ENCODE results near the gene PI4K2B.
"Not testable (repeated sequence)": the region's sequence is repeated elsewhere in the genome, so short reads cannot be mapped to it uniquely, and the experiment has no call there.

PI4K2B gene

GRCh38 chr4:25245181-25245580 lies 11.3 kb downstream of the PI4K2B start:
- no peak for DNase-seq

GRCh38 chr4:25246680-25247611 lies 13.1 kb downstream of the PI4K2B start:
- no peak for DNase-seq

- DNase-seq, result not testable (repeated sequence)
These were observed 15.0 kb downstream of the PI4K2B start for GRCh38 chr4:25248875-25249274.

GRCh38 chr4:25249494-25249893 lies 15.7 kb downstream of the PI4K2B start:
- DNase-seq, result not testable (repeated sequence)

- no peak for DNase-seq
These were observed 18.6 kb downstream of the PI4K2B start for GRCh38 chr4:25252230-25253070.

- DNase-seq, result no peak
These were observed 19.2 kb downstream of the PI4K2B start for GRCh38 chr4:25253071-25253445.

- not testable (repeated sequence) for DNase-seq
These were observed 20.0 kb downstream of the PI4K2B start for GRCh38 chr4:25253786-25254185.

- DNase-seq, result no peak
These were observed 25.2 kb downstream of the PI4K2B start for GRCh38 chr4:25258980-25259578.

- no peak for DNase-seq
These were observed 38.0 kb downstream of the PI4K2B start for GRCh38 chr4:25271866-25272265.

GRCh38 chr4:25280210-25280609 lies 46.4 kb downstream of the PI4K2B start:
- DNase-seq, result no peak

- DNase-seq, result no peak
These were observed 50.1 kb downstream of the PI4K2B start for GRCh38 chr4:25283948-25284347.

- no peak for DNase-seq
These were observed 50.6 kb downstream of the PI4K2B start for GRCh38 chr4:25284466-25284865.

GRCh38 chr4:25290490-25291067 lies 56.7 kb downstream of the PI4K2B start:
- DNase-seq, result no peak

GRCh38 chr4:25291158-25291733 lies 57.4 kb downstream of the PI4K2B start:
- DNase-seq, result no peak

- no peak for DNase-seq
These were observed 63.9 kb downstream of the PI4K2B start for GRCh38 chr4:25297528-25298242.

- no peak for DNase-seq
These were observed 65.8 kb downstream of the PI4K2B start for GRCh38 chr4:25299476-25300203.

- DNase-seq, result no peak
These were observed 67.6 kb downstream of the PI4K2B start for GRCh38 chr4:25301471-25301870.

- no peak for DNase-seq
These were observed 68.8 kb downstream of the PI4K2B start for GRCh38 chr4:25302626-25303025.

- DNase-seq, result no peak
These were observed 69.7 kb downstream of the PI4K2B start for GRCh38 chr4:25303578-25303977.

GRCh38 chr4:25306518-25307057 lies 72.8 kb downstream of the PI4K2B start:
- no peak for DNase-seq

- DNase-seq, result no peak
These were observed 73.8 kb downstream of the PI4K2B start for GRCh38 chr4:25307596-25307995.
